Activated naive CD4-positive, alpha-beta T cell treated with anti-CD3 and anti-CD28 coated beads for 36 hours (primary cell): ENCODE results near the gene SLC35F1. TPM values are rescaled to one million over a fixed set of nuclear protein-coding genes. Genes with fewer than 3 reads are reported as not detected.

Source experiments
- CTCF ChIA-PET: fragments of 350-600 bp; sonication (Branson Sonifier 250); formaldehyde crosslinking; loops from one replicate; lab custom pipeline; 2021; ENCODE audit warnings: antibody characterized with exemption; lab: Charles Lee
- DNase-seq: peaks from one replicate; pipeline ENCODE4 v3.0.0-alpha.2; 2020
- H3K27ac Mint-ChIP-seq: one replicate; pipeline ENCODE4 v1.8.0; 2021; ENCODE audit warnings: mild to moderate bottlenecking, mixed read lengths
- H3K27me3 Mint-ChIP-seq: one replicate; pipeline ENCODE4 v1.8.0; 2021; ENCODE audit warnings: low read depth, mixed read lengths
- H3K36me3 Mint-ChIP-seq: one replicate; pipeline ENCODE4 v1.8.0; 2021; ENCODE audit warnings: low read depth, mixed read lengths
- H3K4me1 Mint-ChIP-seq: one replicate; pipeline ENCODE4 v1.8.0; 2021; ENCODE audit warnings: low read depth, mixed read lengths
- H3K4me3 Mint-ChIP-seq: one replicate; pipeline ENCODE4 v1.8.0; 2021; ENCODE audit warnings: mild to moderate bottlenecking, moderate library complexity, mixed read lengths
- H3K9me3 Mint-ChIP-seq: one replicate; pipeline ENCODE4 v1.8.0; 2021; ENCODE audit warnings: mixed read lengths
- intact Hi-C: fragments of 100-400 bp; cut with micrococcal nuclease; formaldehyde crosslinking; loops from one replicate; pipeline ENCODE4 v1.15.1; 2023
- total RNA-seq, 2 experiments: library from RNA; stranded (reverse); gene quantifications; one replicate each; pipeline ENCODE4 v1.2.3, GENCODE V29; 2021

SLC35F1 gene
- total RNA-seq, 2 experiments from 2014 or later, result 0.07 TPM; not detected in 1

DNA sequence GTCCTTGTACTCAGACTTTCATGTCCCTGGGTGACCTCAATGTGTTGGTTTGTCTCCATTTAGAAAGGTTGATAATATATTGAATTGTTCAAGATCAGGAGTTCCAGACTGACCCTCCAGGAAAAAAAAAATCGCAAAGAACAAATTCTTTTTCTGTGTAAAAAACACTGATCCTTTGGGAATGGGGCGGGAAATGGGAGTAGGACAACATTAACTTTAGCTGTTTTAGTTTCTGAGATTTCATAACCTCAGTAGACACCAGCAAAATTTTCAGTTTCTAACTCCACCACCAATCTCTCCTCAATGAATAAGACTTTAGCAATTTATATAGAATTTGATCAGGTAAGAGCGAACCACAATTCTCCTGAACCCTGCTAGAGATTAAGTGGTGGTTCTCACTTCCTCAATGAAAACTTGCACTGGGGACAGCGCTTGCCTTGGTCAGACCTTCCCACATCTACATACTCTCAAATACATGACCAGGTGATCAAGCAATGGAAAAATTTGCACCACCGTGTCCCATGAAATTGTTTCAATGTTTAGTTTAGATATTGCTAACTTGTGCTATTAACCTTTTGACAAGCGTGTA, 409.8 kb downstream of the SLC35F1 start:
- CTCF ChIA-PET, result interaction anchor here (0.8 kb wide), 1 partner anchor 15 kb away, joined by 3 read pairs; no protein-coding TSS in a partner anchor
- intact Hi-C loops, result no loop called here
- Mint-ChIP-seq H3K36me3 (no peaks in the 10 kb centered on the region), H3K4me3 (no peak overlapping the region), H3K4me1 (no peaks in the 10 kb centered on the region), H3K27me3 (no peaks in the 10 kb centered on the region), H3K27ac (no peak overlapping the region), H3K9me3 (no peaks in the 10 kb centered on the region)
- no peak for DNase-seq

DNA sequence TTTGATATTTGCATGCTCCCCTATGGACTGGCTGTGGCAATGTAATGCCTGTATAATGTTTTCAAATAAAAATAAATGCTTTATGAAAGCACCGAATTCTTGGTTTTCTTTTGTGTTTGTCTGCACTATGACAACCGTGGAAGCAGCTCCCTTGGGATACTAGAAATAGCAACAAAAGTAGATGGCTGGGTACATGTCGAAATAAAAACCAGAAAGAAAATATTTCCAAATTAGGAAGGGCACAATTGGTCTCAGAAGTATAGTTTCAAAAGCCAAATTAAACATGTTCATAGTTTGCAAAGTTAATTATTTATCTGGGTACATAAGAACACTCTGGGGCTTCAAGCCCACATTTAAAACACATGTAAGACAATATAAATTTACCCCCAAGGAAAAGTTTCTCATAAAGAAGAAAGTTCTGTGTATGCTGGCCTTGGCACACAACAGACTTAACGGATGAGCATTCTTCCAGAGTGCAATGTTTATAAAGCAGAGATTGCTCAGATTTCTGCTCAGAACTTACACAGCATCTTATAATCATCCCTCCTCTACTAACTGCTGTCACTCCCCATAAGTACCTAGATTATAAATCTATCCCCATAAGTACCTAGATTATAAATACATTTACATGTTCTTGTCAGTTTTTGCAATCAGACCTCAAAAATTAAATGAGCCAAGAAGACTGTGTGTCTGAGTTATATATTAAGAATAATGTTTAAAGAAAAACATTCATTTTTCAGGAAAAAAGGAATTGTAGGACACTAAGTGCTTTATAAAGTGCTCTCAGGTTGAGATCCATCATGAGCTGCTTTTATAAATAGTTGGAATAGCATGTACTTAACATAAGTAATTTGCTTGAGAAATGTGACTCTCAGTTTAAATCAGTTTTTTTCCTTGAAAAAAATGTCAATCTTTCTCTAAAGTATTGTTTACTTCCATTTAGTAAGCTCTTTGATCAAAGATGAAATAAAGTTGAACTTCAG, 410.8 kb downstream of the SLC35F1 start:
- intact Hi-C loops, result no loop called here
- no peaks in the 10 kb centered on the region for H3K4me1 Mint-ChIP-seq
- no peaks in the 10 kb centered on the region for H3K9me3 Mint-ChIP-seq
- H3K27me3 Mint-ChIP-seq, result no peaks in the 10 kb centered on the region
- no peak overlapping the region for H3K27ac Mint-ChIP-seq
- H3K4me3 Mint-ChIP-seq, result no peak overlapping the region
- no peak for DNase-seq
- no peaks in the 10 kb centered on the region for H3K36me3 Mint-ChIP-seq
- CTCF ChIA-PET, result interaction anchor here (1.2 kb wide), 1 partner anchor 8 kb away, joined by 5 read pairs; no protein-coding TSS in a partner anchor

DNA sequence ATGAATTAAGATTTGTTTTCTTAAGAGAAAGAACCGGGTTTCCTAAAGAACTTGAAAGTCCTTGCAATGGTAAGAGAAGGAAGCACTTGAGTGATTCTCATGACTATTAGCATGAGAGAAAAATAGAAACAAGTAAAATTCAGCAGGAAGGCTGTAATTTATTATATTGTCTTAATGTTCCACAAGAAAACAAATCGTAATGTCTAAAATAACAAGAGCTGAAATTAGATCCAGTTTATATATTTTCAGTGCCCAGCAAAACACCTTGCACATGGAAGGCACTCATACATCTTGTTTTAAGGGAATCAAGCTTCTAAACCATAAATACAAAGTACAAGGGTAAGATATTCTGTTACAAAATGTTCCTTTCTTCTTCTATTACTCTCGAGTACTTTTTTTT, 411.6 kb downstream of the SLC35F1 start:
- no peak overlapping the region for H3K4me3 Mint-ChIP-seq
- intact Hi-C loops, result no loop called here
- CTCF ChIA-PET, result interaction anchor here (1.2 kb wide), 1 partner anchor 9 kb away, joined by 5 read pairs; no protein-coding TSS in a partner anchor
- H3K27ac Mint-ChIP-seq, result no peak overlapping the region
- H3K9me3 Mint-ChIP-seq, result no peaks in the 10 kb centered on the region
- no peaks in the 10 kb centered on the region for H3K4me1 Mint-ChIP-seq
- H3K36me3 Mint-ChIP-seq, result no peaks in the 10 kb centered on the region
- no peak for DNase-seq
- H3K27me3 Mint-ChIP-seq, result no peaks in the 10 kb centered on the region

DNA sequence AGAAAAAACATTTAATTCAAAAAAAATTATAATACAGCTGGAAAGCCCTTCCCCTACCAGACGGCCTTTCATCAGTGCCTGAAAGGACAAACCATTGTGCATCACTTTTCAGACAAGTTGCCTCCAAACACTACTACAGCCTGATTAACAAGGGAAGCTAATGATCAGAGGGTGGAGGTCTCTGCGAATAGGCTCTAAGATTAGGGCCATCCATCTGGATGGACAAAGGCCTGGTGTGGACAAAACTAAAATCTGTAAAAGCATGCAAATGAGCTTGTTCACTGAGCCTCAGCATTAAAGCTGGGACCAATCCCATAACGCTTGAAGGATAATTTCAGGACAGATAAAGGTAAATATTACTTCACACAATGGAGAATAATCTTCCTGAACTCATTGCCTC, 412.4 kb downstream of the SLC35F1 start:
- Mint-ChIP-seq H3K27ac (no peak overlapping the region), H3K36me3 (no peaks in the 10 kb centered on the region), H3K4me1 (no peaks in the 10 kb centered on the region), H3K4me3 (no peak overlapping the region), H3K9me3 (no peaks in the 10 kb centered on the region), H3K27me3 (no peaks in the 10 kb centered on the region)
- no peak for DNase-seq
- CTCF ChIA-PET, result no interaction called here
- intact Hi-C loops, result no loop called here

DNA sequence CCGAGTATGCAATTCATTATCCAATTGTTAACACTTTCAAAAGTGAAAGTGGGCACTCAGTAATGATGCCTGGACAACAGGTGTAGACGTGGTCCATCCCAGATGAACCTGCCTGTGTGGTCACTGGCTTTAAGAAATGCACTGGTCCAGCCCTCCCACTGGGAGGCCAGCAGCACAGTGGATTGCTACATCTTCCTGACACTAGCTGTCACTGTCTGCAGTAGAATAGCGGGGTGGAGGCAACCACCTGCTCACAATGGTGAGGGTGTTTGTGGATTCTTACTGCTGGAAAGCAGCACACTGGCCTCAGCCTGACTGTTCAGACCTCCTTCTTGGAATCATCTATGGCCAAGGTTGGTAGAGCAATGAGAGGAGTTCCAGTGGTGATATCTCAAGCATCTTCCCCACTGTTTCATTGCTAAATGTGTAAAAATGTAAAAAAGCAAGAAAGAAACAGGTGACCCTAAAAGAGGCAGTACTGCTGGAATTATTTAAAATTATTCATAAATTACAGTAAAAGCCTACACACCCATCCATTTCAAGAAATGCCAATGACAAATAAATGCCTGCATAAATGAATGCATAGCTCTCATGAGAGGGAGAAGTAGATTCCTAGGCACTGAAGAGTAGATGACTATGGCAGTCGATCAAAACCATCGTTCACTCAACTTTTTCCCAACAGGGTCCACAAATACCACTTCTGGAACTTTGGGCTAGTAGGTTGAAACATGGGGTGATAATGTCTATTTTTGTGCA, 413.0 kb downstream of the SLC35F1 start:
- intact Hi-C loops, result no loop called here
- no peak for DNase-seq
- no peaks in the 10 kb centered on the region for H3K9me3 Mint-ChIP-seq
- no peak overlapping the region for H3K4me3 Mint-ChIP-seq
- H3K27ac Mint-ChIP-seq, result no peak overlapping the region
- no peaks in the 10 kb centered on the region for H3K27me3 Mint-ChIP-seq
- H3K4me1 Mint-ChIP-seq, result no peaks in the 10 kb centered on the region
- CTCF ChIA-PET, result no interaction called here
- H3K36me3 Mint-ChIP-seq, result no peaks in the 10 kb centered on the region

DNA sequence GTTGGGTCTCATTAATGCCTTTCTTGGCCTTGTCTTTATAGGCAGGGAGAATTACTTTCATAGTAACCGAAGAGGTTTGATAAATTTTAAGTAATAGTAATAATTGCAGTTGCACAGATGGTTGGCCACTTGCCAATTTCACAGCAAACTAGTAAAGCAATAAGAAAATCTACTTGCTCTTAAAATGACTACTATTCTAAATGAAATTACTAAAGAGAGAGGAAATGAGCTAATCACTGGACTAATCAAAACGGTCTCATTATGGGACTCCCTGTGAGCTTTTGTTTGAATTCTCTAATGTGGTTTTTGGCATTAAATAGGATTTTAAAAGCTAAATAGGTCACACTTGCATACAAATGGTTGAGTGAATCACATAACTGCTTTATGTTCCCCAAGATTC, 413.6 kb downstream of the SLC35F1 start:
- CTCF ChIA-PET, result no interaction called here
- peaks cover under 1% of the 10 kb centered on the region for H3K27me3 Mint-ChIP-seq

DNA sequence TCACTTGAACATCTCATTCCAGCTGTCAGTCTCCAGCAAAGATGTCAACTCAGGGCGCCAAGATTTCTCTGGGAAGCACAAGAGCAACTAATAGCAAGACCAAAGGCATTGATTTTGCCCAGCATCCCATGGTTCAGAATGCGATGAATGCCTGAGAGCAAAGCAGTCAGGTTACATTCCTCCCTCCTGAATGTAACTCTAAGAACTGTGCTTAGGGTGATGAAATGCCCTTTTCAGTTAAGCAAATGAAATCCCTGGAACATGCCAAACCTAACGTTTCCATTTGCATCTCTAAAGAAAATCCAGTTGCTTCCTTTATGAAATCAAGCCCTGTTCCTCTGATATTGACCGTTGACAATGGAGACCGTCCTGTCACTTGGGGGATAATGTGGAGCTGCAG, 417.1 kb downstream of the SLC35F1 start:
- intact Hi-C loops, result no loop called here
- H3K9me3 Mint-ChIP-seq, result no peaks in the 10 kb centered on the region
- no peak overlapping the region for H3K27ac Mint-ChIP-seq
- H3K4me1 Mint-ChIP-seq, result no peaks in the 10 kb centered on the region
- CTCF ChIA-PET, result no interaction called here
- peaks cover 2% of the 10 kb centered on the region for H3K27me3 Mint-ChIP-seq
- no peak for DNase-seq
- no peaks in the 10 kb centered on the region for H3K36me3 Mint-ChIP-seq
- no peak overlapping the region for H3K4me3 Mint-ChIP-seq

More for the DNA sequence above, 413.6 kb downstream of the SLC35F1 start:
- Mint-ChIP-seq H3K36me3 (no peaks in the 10 kb centered on the region), H3K4me1 (no peaks in the 10 kb centered on the region), H3K27ac (no peak overlapping the region), H3K4me3 (no peak overlapping the region), H3K9me3 (no peaks in the 10 kb centered on the region)
- intact Hi-C loops, result no loop called here
- DNase-seq, result peak; percentile 7

DNA sequence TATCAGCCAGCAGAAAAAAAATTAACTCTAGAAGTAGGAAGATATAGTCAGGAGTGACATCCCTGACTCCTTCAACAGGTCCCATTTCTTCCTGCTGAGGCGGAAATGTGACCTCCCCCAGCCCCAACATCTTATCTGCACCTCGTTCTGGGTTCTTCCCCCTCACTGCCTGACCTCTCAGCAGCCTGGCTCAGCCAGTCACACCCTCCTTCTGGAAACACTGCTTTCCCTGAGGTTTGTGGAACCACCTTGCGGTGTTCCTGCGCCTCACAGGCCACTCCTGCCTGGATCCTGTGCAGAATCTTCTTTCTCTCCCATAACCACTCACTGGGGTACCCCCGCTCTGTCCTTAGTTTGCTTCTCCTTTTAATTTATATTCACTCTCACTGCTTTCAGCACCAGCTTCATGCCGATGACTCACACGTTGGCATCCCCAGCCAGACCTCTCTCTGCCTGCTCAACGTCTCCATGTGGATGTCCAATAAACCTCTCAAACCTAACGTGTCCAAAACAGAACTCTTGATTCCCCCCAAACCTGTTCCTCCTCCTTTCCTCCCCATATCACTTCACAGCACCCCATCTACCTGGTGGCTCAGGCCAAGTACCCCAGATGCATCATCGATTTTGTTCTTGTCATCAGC, 418.3 kb downstream of the SLC35F1 start:
- intact Hi-C loops, result no loop called here
- peaks cover 2% of the 10 kb centered on the region for H3K27me3 Mint-ChIP-seq
- CTCF ChIA-PET, result no interaction called here
- H3K4me1 Mint-ChIP-seq, result no peaks in the 10 kb centered on the region
- no peak overlapping the region for H3K27ac Mint-ChIP-seq
- H3K4me3 Mint-ChIP-seq, result no peak overlapping the region
- no peaks in the 10 kb centered on the region for H3K9me3 Mint-ChIP-seq
- no peak for DNase-seq
- no peaks in the 10 kb centered on the region for H3K36me3 Mint-ChIP-seq

DNA sequence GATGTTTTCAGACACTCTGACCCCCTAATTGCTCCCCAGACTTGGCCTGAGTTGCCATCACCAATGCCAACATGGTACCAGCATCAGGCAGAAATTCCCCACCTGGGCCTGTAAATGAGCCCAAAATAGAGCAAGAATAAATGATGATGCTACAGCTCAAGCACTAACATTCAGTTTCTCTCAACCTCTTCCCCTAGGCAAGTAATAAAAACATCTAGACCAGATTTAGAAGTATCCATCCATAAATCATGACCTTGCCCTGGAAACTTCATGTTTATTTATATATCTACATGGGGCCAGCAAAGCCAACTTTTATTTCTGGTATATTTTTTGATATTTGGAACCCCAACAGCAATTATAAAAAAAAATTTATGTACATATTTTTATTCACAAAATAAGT, 419.6 kb downstream of the SLC35F1 start:
- Mint-ChIP-seq H3K4me3 (no peak overlapping the region), H3K27me3 (peaks cover 2% of the 10 kb centered on the region), H3K9me3 (no peaks in the 10 kb centered on the region), H3K4me1 (no peaks in the 10 kb centered on the region), H3K27ac (no peak overlapping the region), H3K36me3 (no peaks in the 10 kb centered on the region)
- DNase-seq, result no peak
- CTCF ChIA-PET, result no interaction called here
- intact Hi-C loops, result no loop called here

DNA sequence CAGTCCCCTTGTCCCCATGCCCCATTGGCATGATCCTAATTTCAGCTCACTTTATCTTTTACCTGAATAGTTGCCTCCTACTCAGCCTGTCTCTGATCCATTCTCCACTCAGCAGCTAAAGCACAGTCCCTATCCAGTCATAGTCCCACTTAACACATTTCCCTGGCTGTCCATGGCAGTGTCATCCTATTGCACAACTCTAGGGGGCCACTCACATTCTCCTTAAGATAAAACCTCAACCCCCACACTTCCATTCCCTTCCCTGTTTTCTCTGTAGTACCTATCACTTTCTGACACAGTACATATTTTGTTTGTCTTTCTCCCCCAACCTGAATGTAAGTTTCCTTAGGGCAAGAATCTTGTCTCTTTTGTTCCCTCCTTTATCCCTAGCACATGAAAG, 420.2 kb downstream of the SLC35F1 start:
- no peaks in the 10 kb centered on the region for H3K4me1 Mint-ChIP-seq

DNA sequence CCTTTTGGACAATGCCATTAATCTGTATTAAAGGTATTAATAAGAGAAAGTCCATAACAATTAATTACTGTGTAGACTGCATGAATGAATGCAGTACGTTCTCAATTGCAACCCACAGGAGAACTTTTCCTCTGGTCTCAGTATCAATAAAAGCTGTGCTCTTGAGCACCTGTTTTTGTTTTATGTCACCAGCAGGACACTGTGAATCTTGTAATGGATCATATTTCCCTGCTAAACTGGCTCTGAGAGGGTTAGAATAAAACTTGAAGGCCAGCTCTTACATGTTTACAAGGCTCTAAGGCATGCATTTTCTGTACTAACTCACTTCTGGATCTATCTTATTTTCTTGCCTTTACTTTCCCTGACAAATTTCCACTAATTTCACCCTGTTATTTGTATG, 426.7 kb downstream of the SLC35F1 start:
- H3K27me3 Mint-ChIP-seq, result no peaks in the 10 kb centered on the region

More for the DNA sequence above, 420.2 kb downstream of the SLC35F1 start:
- no peak for DNase-seq
- Mint-ChIP-seq H3K27me3 (peaks cover 2% of the 10 kb centered on the region), H3K36me3 (no peaks in the 10 kb centered on the region), H3K9me3 (no peaks in the 10 kb centered on the region), H3K27ac (no peak overlapping the region), H3K4me3 (no peak overlapping the region)
- intact Hi-C loops, result no loop called here
- CTCF ChIA-PET, result no interaction called here

DNA sequence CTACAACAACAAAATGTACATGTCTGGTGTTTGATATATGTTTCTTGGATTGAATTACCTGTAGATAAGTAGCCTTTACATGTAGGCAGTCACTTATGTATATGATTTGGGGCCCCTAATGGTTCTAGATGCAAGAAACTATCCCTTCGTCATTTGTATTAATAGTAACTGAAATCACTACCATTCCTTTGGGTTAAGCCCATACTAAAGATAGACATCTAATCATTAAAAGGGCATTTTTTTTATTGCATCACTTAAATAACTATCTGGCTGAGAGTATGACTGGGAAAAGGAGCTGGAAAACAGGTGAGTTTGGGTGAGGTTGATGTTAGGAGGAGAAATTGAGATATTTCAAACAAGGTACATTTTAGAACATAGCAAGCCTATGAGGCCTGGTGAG, 427.6 kb downstream of the SLC35F1 start:
- Mint-ChIP-seq H3K27me3 (no peaks in the 10 kb centered on the region), H3K4me1 (no peaks in the 10 kb centered on the region), H3K4me3 (no peak overlapping the region), H3K9me3 (peaks cover 32% of the 10 kb centered on the region), H3K27ac (no peak overlapping the region), H3K36me3 (no peaks in the 10 kb centered on the region)
- intact Hi-C loops, result no loop called here
- CTCF ChIA-PET, result no interaction called here
- no peak for DNase-seq

More for the DNA sequence above, 426.7 kb downstream of the SLC35F1 start:
- intact Hi-C loops, result no loop called here
- no peak for DNase-seq
- Mint-ChIP-seq H3K36me3 (no peaks in the 10 kb centered on the region), H3K4me3 (no peak overlapping the region), H3K9me3 (peaks cover 25% of the 10 kb centered on the region), H3K27ac (no peak overlapping the region), H3K4me1 (no peaks in the 10 kb centered on the region)
- CTCF ChIA-PET, result no interaction called here
